A549 (cell line): ENCODE data around the gene DUS2.

Source experiments
- CBX2 ChIP-seq: fragments of 200-600 bp; sonication (generic); IDR thresholded peaks from 2 replicates; pipeline ENCODE4 v1.6.1; 2016; ENCODE audit warnings: low read depth, mild to moderate bottlenecking, borderline replicate concordance
- CTCF ChIP-seq: fragments of >200 bp; sonication (Bioruptor Twin); formaldehyde crosslinking; IDR thresholded peaks from 3 replicates; pipeline ENCODE4 v1.5.1; 2016
- EP300 ChIP-seq, 2 experiments: fragments of >200 bp; sonication (Bioruptor Twin); formaldehyde crosslinking; IDR thresholded peaks; 2 replicates in 1 of 2; 3 replicates in 1 of 2; pipeline ENCODE4 v1.6.1; 2016 to 2017
- HDAC2 ChIP-seq: fragments of 200-600 bp; sonication (generic); IDR thresholded peaks from 2 replicates; pipeline ENCODE4 v1.6.1; 2016
- POLR2A ChIP-seq: IDR thresholded peaks from 2 replicates; pipeline ENCODE4 v1.6.1; 2012; ENCODE audit warnings: mild to moderate bottlenecking, low read length
- RCOR1 ChIP-seq: fragments of 150-350 bp; IDR thresholded peaks from 2 replicates; pipeline ENCODE4 v1.6.1; 2014; ENCODE audit warnings: antibody characterized with exemption, low read length, low read depth

DNA sequence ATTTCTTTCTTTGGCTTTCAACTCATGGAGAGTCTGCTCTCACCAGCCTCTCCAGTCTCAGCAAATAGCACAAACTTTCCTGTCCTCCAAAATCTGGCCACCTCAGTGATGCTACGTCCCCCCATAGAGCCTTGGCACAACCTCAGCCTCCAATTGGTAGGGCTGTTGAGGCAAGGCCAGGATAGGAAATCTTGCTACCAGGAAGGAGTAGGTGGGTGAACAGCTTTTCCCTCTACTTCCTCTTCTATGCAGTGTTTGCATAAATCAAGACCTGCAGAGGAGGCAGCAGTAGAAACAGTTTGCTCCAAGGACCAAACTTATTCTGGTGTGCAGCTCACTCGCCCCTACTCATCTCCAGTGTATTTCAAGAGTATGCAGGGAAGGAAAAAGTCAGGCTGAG lies 23.1 kb upstream of the DUS2 start:
- TF ChIP-seq HDAC2, result no peak
- TF ChIP-seq EP300 (IDR thresholded peaks at IDR 0.05), result no peak
- no peak for TF ChIP-seq POLR2A
- TF ChIP-seq CTCF, result no peak
- TF ChIP-seq RCOR1, result no peak
- no peak for TF ChIP-seq CBX2
